Upper lobe of left lung (tissue), 4 donors: ENCODE results near the gene GOLGA6L22.
"Not testable (repeated sequence)": the region's sequence is repeated elsewhere in the genome, so short reads cannot be mapped to it uniquely, and the experiment has no call there.

Source experiments
- POLR2A ChIP-seq, 4 donors: fragments of 450-650 bp; IDR thresholded peaks; one replicate each; pipeline ENCODE4 v1.5.1; 2016 to 2017; ENCODE audit warnings: antibody characterized with exemption in 4 of 4, mild to moderate bottlenecking in 2 of 4
- POLR2AphosphoS5 ChIP-seq, 2 donors: sonication (generic); formaldehyde crosslinking; IDR thresholded peaks; one replicate each; pipeline ENCODE4 v1.5.1; 2017; ENCODE audit warnings: antibody characterized with exemption in 2 of 2
- TF ChIP-seq, protein P1 (sequence below), 6 experiments: fragments of 450-650 bp in 4 of 6; fragments of 200-600 bp in 2 of 6; sonication (generic) in 2 of 6; IDR thresholded peaks; one replicate each; pipeline ENCODE4 v1.5.1; 2016 to 2019; ENCODE audit warnings: antibody characterized with exemption in 6 of 6

DNA sequence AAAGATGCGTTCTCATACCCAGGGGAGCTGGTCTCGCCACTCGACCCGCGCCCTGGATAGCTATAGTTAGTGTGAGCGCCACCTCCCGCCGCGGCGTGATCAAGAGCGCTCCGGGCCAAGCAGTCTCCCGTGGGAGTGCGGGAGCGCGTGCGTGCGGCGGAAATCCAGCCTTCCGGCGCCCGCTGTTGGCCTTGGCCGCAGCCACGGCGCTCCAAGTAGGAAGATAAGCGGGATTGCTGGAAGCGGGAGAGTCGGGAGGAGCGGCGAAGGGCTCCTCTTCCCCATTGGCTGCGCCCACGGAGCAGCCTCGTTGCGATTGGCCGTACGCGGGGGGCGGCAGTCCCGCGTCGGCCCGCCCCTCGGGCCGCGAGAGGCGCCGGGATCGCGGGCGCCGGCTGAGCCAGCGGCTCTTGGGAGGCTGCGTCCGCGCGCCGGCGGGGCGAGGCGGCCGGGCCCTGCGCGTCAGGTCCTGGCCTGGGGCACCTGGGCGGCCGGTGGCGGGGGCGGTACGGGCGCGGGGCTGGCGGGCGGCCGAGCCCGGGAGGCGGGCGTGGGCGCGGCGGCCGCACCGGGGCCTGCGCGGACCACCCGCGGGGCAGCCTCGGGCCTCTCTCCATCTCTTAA lies 35.9 kb downstream of the GOLGA6L22 start:
- TF ChIP-seq POLR2A (IDR thresholded peaks at IDR 0.05), result peak in 1 of 4 donors; percentile 46
- TF ChIP-seq, protein P1, sequence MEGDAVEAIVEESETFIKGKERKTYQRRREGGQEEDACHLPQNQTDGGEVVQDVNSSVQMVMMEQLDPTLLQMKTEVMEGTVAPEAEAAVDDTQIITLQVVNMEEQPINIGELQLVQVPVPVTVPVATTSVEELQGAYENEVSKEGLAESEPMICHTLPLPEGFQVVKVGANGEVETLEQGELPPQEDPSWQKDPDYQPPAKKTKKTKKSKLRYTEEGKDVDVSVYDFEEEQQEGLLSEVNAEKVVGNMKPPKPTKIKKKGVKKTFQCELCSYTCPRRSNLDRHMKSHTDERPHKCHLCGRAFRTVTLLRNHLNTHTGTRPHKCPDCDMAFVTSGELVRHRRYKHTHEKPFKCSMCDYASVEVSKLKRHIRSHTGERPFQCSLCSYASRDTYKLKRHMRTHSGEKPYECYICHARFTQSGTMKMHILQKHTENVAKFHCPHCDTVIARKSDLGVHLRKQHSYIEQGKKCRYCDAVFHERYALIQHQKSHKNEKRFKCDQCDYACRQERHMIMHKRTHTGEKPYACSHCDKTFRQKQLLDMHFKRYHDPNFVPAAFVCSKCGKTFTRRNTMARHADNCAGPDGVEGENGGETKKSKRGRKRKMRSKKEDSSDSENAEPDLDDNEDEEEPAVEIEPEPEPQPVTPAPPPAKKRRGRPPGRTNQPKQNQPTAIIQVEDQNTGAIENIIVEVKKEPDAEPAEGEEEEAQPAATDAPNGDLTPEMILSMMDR (IDR thresholded peaks at IDR 0.05), result not testable (repeated sequence)
- TF ChIP-seq POLR2AphosphoS5 (IDR thresholded peaks at IDR 0.05), result not testable (repeated sequence)
